ENCODE data around the gene CCDC12.
A peak's percentile ranks its signal among the peaks of the same experiment; 100 is the strongest.

CCDC12 gene

GRCh38 chr3:47014036-47014435 is 37.5 kb upstream of the CCDC12 start:
- no peak overlapping the region for H3K9ac ChIP-seq (ENCODE audit: low read depth, low read length)
- H3K27ac ChIP-seq (ENCODE audit: low read depth, low read length), result no peak overlapping the region
- no peak overlapping the region for H3K4me3 ChIP-seq (ENCODE audit: low read depth, low read length)
- H3K4me1 ChIP-seq (ENCODE audit: control insufficient read depth, insufficient read depth, low read length), result peaks cover 10% of the 10 kb centered on the region
- no peaks in the 10 kb centered on the region for H3K27me3 ChIP-seq (ENCODE audit: control insufficient read depth, insufficient read depth, low read length)
- H3K36me3 ChIP-seq (ENCODE audit: control insufficient read depth, insufficient read depth, low read length), result peaks cover 29% of the 10 kb centered on the region
- no peaks in the 10 kb centered on the region for H3K9me3 ChIP-seq (ENCODE audit: control insufficient read depth, insufficient read depth, low read length)

DNA sequence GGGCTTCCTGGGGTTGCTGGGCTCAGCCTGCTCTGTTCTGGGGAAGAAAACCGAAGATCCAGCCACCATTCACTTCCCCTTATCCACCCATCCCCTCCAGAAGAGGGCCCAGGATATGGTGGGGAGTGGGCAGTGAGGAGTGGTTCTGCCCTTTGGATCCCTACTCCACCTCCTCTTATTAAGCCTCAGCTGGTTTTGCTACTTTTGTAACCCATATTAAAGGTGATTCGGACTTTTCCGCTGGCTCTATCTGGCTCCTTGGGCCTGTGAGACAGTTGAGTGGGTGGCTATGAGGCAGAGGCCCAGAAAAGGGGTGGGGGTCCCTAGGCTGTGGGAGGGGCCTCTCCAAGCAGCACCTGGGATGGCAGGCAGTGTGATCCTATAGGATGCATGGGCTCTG is 36.7 kb upstream of the CCDC12 start:
- Histone ChIP-seq H3K9me3 (ENCODE audit: control insufficient read depth, insufficient read depth, low read length) (no peaks in the 10 kb centered on the region), H3K36me3 (ENCODE audit: control insufficient read depth, insufficient read depth, low read length) (peaks cover 21% of the 10 kb centered on the region), H3K4me3 (ENCODE audit: low read depth, low read length) (no peak overlapping the region), H3K4me1 (ENCODE audit: control insufficient read depth, insufficient read depth, low read length) (peaks cover 10% of the 10 kb centered on the region), H3K27me3 (ENCODE audit: control insufficient read depth, insufficient read depth, low read length) (no peaks in the 10 kb centered on the region), H3K9ac (ENCODE audit: low read depth, low read length) (no peak overlapping the region), H3K27ac (ENCODE audit: low read depth, low read length) (no peak overlapping the region)

DNA sequence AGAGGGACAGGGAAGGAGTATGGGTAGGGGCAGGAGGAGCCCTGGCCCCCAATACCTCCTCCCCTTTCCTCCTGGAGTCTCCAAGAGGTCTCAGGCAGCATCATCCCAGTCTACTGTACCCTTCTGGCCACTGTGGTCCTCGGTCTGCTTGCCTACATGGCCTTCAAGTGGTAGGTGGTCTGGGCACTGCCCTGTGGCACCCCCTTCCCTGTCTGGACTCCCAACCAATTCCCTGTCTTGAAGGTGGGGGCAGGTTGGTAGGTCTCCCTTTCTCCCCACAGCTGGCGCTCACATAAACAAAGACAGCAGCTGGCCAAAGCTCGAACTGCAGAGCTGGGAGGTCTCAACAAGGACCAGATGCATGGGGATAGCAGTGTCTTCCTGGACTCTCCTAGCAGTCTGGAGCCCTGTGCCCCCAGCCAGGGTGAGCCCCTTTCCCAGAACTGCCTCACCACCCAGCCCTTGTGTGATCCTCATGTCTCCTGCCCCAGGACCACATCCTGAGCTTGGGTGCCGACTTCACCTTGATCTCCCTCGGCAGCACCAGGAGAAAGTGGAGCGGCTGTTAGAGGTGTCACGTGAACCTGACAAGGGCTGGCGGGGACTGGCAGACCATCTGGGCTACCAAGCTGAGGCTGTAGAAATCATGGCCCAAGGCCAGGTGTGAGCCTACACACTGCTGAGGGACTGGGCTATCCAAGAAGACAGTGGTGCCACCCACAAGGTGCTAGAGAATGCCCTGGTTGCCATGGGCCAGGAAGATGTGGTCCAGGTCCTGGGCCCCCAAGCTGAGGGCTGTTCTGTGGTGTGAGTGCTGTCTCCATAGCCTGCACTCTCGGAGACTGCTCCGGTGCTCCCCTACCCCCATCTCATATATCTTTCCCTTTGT is 36.0 kb upstream of the CCDC12 start:
- Histone ChIP-seq H3K4me3 (ENCODE audit: low read depth, low read length) (no peak overlapping the region), H3K27me3 (ENCODE audit: control insufficient read depth, insufficient read depth, low read length) (no peaks in the 10 kb centered on the region), H3K4me1 (ENCODE audit: control insufficient read depth, insufficient read depth, low read length) (peaks cover 10% of the 10 kb centered on the region), H3K9me3 (ENCODE audit: control insufficient read depth, insufficient read depth, low read length) (no peaks in the 10 kb centered on the region), H3K36me3 (ENCODE audit: control insufficient read depth, insufficient read depth, low read length) (peaks cover 19% of the 10 kb centered on the region), H3K27ac (ENCODE audit: low read depth, low read length) (no peak overlapping the region), H3K9ac (ENCODE audit: low read depth, low read length) (no peak overlapping the region)

DNA sequence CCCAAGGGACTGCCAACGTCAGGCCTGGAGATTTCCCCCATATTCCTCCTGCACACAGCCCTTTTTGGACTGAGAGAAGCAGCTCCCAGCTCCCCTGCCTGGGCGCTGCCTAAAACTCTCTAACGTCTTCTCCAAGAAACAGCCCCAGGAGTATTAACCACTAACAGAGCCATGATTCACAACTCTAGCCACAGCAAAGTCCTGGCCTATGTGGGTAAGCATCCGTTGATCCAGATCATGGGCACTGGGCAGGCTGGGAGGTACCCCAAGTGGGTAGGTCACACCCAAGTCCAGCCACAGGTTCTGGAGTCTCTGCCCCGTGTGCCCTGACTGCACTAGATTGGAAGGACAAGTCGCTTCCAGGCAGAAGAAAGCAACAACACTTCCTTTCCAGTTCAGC is 34.8 kb upstream of the CCDC12 start:
- peaks cover 17% of the 10 kb centered on the region for H3K36me3 ChIP-seq (ENCODE audit: control insufficient read depth, insufficient read depth, low read length)
- no peak overlapping the region for H3K27ac ChIP-seq (ENCODE audit: low read depth, low read length)
- H3K4me1 ChIP-seq (ENCODE audit: control insufficient read depth, insufficient read depth, low read length), result peaks cover 10% of the 10 kb centered on the region
- no peaks in the 10 kb centered on the region for H3K27me3 ChIP-seq (ENCODE audit: control insufficient read depth, insufficient read depth, low read length)
- no peak overlapping the region for H3K4me3 ChIP-seq (ENCODE audit: low read depth, low read length)
- H3K9me3 ChIP-seq (ENCODE audit: control insufficient read depth, insufficient read depth, low read length), result no peaks in the 10 kb centered on the region
- H3K9ac ChIP-seq (ENCODE audit: low read depth, low read length), result no peak overlapping the region

GRCh38 chr3:47010910-47011309 is 34.4 kb upstream of the CCDC12 start:
- no peaks in the 10 kb centered on the region for H3K9me3 ChIP-seq (ENCODE audit: control insufficient read depth, insufficient read depth, low read length)
- no peak overlapping the region for H3K4me3 ChIP-seq (ENCODE audit: low read depth, low read length)
- peaks cover 6% of the 10 kb centered on the region for H3K4me1 ChIP-seq (ENCODE audit: control insufficient read depth, insufficient read depth, low read length)
- H3K36me3 ChIP-seq (ENCODE audit: control insufficient read depth, insufficient read depth, low read length), result peaks cover 20% of the 10 kb centered on the region
- H3K27me3 ChIP-seq (ENCODE audit: control insufficient read depth, insufficient read depth, low read length), result no peaks in the 10 kb centered on the region
- H3K27ac ChIP-seq (ENCODE audit: low read depth, low read length), result no peak overlapping the region
- no peak overlapping the region for H3K9ac ChIP-seq (ENCODE audit: low read depth, low read length)

DNA sequence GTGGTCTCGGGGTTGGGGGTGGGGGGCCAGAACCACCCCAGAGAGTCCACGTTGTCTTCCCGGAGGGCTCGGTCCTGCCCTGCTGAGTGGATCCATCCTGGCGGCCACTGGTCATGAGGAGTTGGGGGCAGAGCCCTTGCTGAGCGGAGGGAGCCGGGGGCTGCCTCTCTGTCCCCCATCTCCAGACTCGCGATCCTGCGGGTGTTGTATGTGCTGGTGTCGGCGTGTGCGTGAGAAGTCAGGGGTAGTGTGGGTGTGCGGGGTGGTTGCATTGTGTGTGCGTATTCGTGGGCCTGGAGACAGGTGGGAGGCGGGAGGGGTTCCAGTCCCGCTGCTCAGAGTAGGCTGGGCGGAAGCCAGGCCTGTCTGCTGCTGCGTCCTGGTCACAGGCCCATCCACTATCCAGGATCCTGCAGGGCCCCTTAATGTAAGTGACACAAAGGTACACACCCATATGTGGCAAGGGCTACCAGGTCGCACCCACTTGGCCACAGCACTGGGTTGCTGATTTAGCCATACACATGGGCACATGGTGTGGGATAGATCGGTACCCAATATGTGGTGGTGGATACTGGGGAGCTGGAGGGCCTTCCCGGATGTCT is 33.7 kb upstream of the CCDC12 start:
- H3K36me3 ChIP-seq (ENCODE audit: control insufficient read depth, insufficient read depth, low read length), result peaks cover 27% of the 10 kb centered on the region
- peaks cover 6% of the 10 kb centered on the region for H3K4me1 ChIP-seq (ENCODE audit: control insufficient read depth, insufficient read depth, low read length)
- H3K9me3 ChIP-seq (ENCODE audit: control insufficient read depth, insufficient read depth, low read length), result no peaks in the 10 kb centered on the region
- peak overlapping the region; percentile 96 for H3K27ac ChIP-seq (ENCODE audit: low read depth, low read length)
- peak overlapping the region; percentile 94 for H3K9ac ChIP-seq (ENCODE audit: low read depth, low read length)
- no peaks in the 10 kb centered on the region for H3K27me3 ChIP-seq (ENCODE audit: control insufficient read depth, insufficient read depth, low read length)
- H3K4me3 ChIP-seq (ENCODE audit: low read depth, low read length), result peak overlapping the region; percentile 66; the same call in 1 of the 2 replicates

DNA sequence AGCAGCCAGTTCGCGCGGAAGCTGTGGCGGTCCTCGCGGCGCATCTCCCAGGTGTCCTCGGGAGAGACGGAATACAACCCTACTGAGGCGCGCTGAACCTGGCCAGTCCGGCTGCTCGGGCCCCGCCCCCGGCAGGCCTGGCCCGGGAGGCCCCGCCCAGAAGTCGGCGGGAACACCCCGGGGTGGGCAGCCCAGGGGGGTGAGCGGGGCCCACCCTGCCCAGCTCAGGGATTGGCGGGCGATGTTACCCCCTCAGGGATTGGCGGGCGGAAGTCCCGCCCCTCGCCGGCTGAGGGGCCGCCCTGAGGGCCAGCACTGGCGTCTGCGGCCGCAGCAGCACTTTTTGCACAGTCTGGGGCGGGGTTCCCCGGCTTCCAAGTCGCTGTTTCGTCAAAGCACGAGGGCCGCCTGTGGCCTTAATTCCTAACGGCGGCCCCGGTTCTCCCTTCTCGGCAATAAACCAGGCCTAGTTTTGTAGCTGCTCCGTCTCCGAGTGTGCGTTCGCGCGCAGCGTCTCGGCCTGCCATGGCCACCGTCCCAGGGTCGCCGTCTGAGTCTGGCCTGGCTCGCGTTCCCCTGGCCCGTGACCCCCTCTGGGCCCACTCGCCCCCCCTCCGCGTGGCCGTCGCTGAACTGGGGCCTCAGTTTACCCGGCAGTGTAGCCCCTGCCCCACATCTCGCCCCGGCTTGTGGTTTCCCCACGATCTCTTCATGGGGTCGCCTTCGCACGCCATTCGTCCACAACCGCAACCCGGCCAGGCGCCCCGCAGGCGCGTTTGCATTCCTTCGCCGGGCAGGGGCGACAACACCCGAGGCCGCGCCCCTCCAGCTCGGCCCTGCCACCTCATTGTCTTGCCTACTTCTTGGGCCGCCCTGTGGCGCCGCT is 32.9 kb upstream of the CCDC12 start:
- H3K9ac ChIP-seq (ENCODE audit: low read depth, low read length), result peak overlapping the region; percentile 94
- no peaks in the 10 kb centered on the region for H3K27me3 ChIP-seq (ENCODE audit: control insufficient read depth, insufficient read depth, low read length)
- peak overlapping the region; percentile 66 for H3K4me3 ChIP-seq (ENCODE audit: low read depth, low read length)
- H3K36me3 ChIP-seq (ENCODE audit: control insufficient read depth, insufficient read depth, low read length), result peaks cover 34% of the 10 kb centered on the region
- H3K27ac ChIP-seq (ENCODE audit: low read depth, low read length), result peak overlapping the region; percentile 96
- H3K9me3 ChIP-seq (ENCODE audit: control insufficient read depth, insufficient read depth, low read length), result no peaks in the 10 kb centered on the region
- peaks cover 6% of the 10 kb centered on the region for H3K4me1 ChIP-seq (ENCODE audit: control insufficient read depth, insufficient read depth, low read length)

DNA sequence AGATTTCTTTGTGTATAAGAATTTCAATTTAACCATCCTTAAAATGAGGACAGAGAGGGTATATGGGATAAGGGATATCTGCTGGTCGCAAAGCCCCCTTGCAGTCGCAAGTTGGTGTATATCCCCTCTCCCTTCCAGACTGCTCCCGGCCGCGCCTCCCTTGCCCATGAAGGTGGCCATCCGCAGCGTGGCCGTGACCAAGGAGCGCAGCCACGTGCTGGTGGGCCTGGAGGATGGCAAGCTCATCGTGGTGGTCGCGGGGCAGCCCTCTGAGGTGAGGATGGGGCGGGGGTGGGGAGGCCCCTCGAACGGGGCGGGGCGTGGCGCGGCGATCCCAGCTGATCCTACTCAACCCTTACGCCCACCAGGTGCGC is 32.3 kb upstream of the CCDC12 start:
- Histone ChIP-seq H3K4me3 (ENCODE audit: low read depth, low read length) (peak overlapping the region; percentile 66; the same call in 1 of the 2 replicates), H3K27ac (ENCODE audit: low read depth, low read length) (peak overlapping the region; percentile 96), H3K4me1 (ENCODE audit: control insufficient read depth, insufficient read depth, low read length) (peaks cover 6% of the 10 kb centered on the region), H3K36me3 (ENCODE audit: control insufficient read depth, insufficient read depth, low read length) (peaks cover 40% of the 10 kb centered on the region), H3K27me3 (ENCODE audit: control insufficient read depth, insufficient read depth, low read length) (no peaks in the 10 kb centered on the region), H3K9me3 (ENCODE audit: control insufficient read depth, insufficient read depth, low read length) (no peaks in the 10 kb centered on the region), H3K9ac (ENCODE audit: low read depth, low read length) (peak overlapping the region; percentile 7; the same call in 1 of the 2 replicates)

DNA sequence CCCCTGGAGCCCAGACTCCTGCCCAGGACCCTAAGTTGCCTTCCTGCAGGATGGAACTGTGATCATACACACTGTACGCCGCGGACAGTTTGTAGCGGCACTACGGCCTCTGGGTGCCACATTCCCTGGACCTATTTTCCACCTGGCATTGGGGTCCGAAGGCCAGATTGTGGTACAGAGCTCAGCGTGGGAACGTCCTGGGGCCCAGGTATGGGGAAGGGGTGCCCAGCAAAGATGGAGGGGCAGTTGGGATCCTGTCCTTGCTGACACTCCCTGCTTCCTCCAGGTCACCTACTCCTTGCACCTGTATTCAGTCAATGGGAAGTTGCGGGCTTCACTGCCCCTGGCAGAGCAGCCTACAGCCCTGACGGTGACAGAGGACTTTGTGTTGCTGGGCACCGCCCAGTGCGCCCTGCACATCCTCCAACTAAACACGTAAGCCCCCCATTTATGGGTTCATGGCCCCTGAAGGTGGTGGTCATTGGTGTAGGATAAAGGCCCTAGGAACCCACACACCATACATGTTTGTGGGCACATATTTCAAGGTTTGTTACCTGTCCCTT is 31.8 kb upstream of the CCDC12 start:
- H3K4me3 ChIP-seq (ENCODE audit: low read depth, low read length), result no peak overlapping the region; the same call in 1 of the 2 replicates
- H3K4me1 ChIP-seq (ENCODE audit: control insufficient read depth, insufficient read depth, low read length), result peaks cover 6% of the 10 kb centered on the region
- H3K27ac ChIP-seq (ENCODE audit: low read depth, low read length), result no peak overlapping the region
- peaks cover 45% of the 10 kb centered on the region for H3K36me3 ChIP-seq (ENCODE audit: control insufficient read depth, insufficient read depth, low read length)
- no peaks in the 10 kb centered on the region for H3K27me3 ChIP-seq (ENCODE audit: control insufficient read depth, insufficient read depth, low read length)
- no peaks in the 10 kb centered on the region for H3K9me3 ChIP-seq (ENCODE audit: control insufficient read depth, insufficient read depth, low read length)
- peak overlapping the region; percentile 7; the same call in 1 of the 2 replicates for H3K9ac ChIP-seq (ENCODE audit: low read depth, low read length)

DNA sequence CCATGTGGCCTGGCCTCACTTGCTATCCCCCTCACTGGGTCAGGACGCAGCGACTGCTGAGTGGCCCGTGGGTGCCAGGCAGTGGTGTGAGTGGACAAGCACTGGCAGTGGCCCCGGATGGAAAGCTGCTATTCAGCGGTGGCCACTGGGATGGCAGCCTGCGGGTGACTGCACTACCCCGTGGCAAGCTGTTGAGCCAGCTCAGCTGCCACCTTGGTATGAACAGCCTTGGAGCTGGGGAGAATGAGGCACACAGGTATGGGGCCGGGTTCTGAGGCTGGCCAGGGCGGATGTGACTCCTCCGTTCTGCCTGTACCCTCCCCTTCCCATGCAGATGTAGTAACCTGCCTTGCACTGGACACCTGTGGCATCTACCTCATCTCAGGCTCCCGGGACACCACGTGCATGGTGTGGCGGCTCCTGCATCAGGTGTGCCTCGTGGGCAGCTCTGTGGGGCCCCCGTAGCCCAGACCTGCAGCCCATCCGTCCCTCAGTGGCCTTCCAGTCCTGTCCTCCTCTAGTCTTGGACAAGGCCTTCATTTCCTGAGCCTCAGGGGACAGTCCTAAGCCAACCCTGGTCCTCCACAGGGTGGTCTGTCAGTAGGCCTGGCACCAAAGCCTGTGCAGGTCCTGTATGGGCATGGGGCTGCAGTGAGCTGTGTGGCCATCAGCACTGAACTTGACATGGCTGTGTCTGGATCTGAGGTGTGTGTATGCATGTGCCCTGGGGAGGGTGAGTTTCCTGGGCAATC is 31.1 kb upstream of the CCDC12 start:
- Histone ChIP-seq H3K27me3 (ENCODE audit: control insufficient read depth, insufficient read depth, low read length) (no peaks in the 10 kb centered on the region), H3K36me3 (ENCODE audit: control insufficient read depth, insufficient read depth, low read length) (peaks cover 51% of the 10 kb centered on the region), H3K4me1 (ENCODE audit: control insufficient read depth, insufficient read depth, low read length) (peaks cover 6% of the 10 kb centered on the region)

More for the DNA sequence above, 31.1 kb upstream of the CCDC12 start:
- H3K9ac ChIP-seq (ENCODE audit: low read depth, low read length), result no peak overlapping the region
- no peak overlapping the region for H3K27ac ChIP-seq (ENCODE audit: low read depth, low read length)
- H3K4me3 ChIP-seq (ENCODE audit: low read depth, low read length), result no peak overlapping the region
- no peaks in the 10 kb centered on the region for H3K9me3 ChIP-seq (ENCODE audit: control insufficient read depth, insufficient read depth, low read length)

All from HUES48 (cell line).